Measurements from ENCODE around the gene KIF26A. TPM values are rescaled to one million over a fixed set of nuclear protein-coding genes. Genes with fewer than 3 reads are reported as not detected.

KIF26A gene
- total and polyA plus RNA-seq, 2 donors (not counting 1 experiment from before 2014, with no cell fraction given) = 0.15 TPM; not detected in 1

GRCh38 chr14:104196461-104197140, 58.2 kb downstream of the KIF26A start:
- Histone ChIP-seq H3K36me3 (replicated peaks in 1 of 2; ENCODE audit: control extremely low read depth in 1 of 2, control insufficient read depth in 1 of 2, extremely low read depth in 1 of 2, insufficient read depth in 2 of 2, low read length in 1 of 2) (no peaks in the 10 kb centered on the region), H3K9ac (ENCODE audit: low read length) (no peak overlapping the region), H3K9me3 (ENCODE audit: control extremely low read depth in 1 of 3, control insufficient read depth in 2 of 3, insufficient read depth in 1 of 3, low read length in 2 of 3) (peaks cover 0 to 5% (median 0%) of the 10 kb centered on the region in 3 donors), H3K27ac (ENCODE audit: low read length in 2 of 2) (no peak overlapping the region), H3K27me3 (replicated peaks in 1 of 4; ENCODE audit: control extremely low read depth in 1 of 4, control insufficient read depth in 3 of 4, insufficient read depth in 4 of 4, low read length in 3 of 4) (peaks cover 0 to 4% (median 0%) of the 10 kb centered on the region in 4 experiments), H2AFZ (ENCODE audit: insufficient read depth, low read depth, low read length, poor library complexity, severe bottlenecking) (no peak overlapping the region), H3K4me2 (replicated peaks; ENCODE audit: low read depth, low read length, poor library complexity, severe bottlenecking) (peak overlapping the region; percentile 33), H4K20me1 (ENCODE audit: control insufficient read depth, insufficient read depth, low read length, poor library complexity, severe bottlenecking) (no peaks in the 10 kb centered on the region), H3K4me1 (ENCODE audit: control insufficient read depth in 2 of 2, insufficient read depth in 2 of 2, low read length in 2 of 2) (peaks cover 6 to 11% of the 10 kb centered on the region in 2 donors), H3K79me2 (ENCODE audit: control insufficient read depth, insufficient read depth, low read length) (no peaks in the 10 kb centered on the region), H3K4me3 (ENCODE audit: control extremely low read depth in 1 of 5, extremely low read depth in 1 of 5, insufficient read depth in 1 of 5, low read depth in 2 of 5, low read length in 4 of 5) (no peak overlapping the region)
- Mint-ChIP-seq H3K9me3 (ENCODE audit: insufficient read depth) (no peaks in the 10 kb centered on the region), H3K27ac (no peak overlapping the region), H3K4me3 (no peak overlapping the region), H3K27me3 (no peaks in the 10 kb centered on the region), H3K4me1 (peaks cover 14% of the 10 kb centered on the region)
- peak; percentile 20 for DNase-seq
- 41% methylated on average over 12 of the region's 14 CpGs for WGBS (ENCODE audit: insufficient coverage)
- intact Hi-C loops (cut with micrococcal nuclease) = no loop called here
- POLR2A ChIA-PET = no interaction called here
- CTCF ChIA-PET = no interaction called here
- TF ChIP-seq CTCF (IDR thresholded peaks at IDR 0.05) = no peak
- TF ChIP-seq EZH2 (IDR thresholded peaks at IDR 0.05; ENCODE audit: borderline replicate concordance, insufficient read depth, low read depth, low read length, poor library complexity, severe bottlenecking) = no peak
- ATAC-seq (ENCODE audit: low read depth) = peak; percentile 36

- H3K27ac Mint-ChIP-seq = no peak overlapping the region
- peaks cover 14% of the 10 kb centered on the region for H3K4me1 Mint-ChIP-seq
- no peaks in the 10 kb centered on the region for H3K9me3 Mint-ChIP-seq (ENCODE audit: insufficient read depth)
- Histone ChIP-seq H4K20me1 (ENCODE audit: control insufficient read depth, insufficient read depth, low read length, poor library complexity, severe bottlenecking) (no peaks in the 10 kb centered on the region), H3K27me3 (replicated peaks in 1 of 4; ENCODE audit: control extremely low read depth in 1 of 4, control insufficient read depth in 3 of 4, insufficient read depth in 4 of 4, low read length in 3 of 4) (peaks cover 0 to 4% (median 0%) of the 10 kb centered on the region in 4 experiments), H3K4me1 (ENCODE audit: control insufficient read depth in 2 of 2, insufficient read depth in 2 of 2, low read length in 2 of 2) (peaks cover 6 to 11% of the 10 kb centered on the region in 2 donors), H3K9me3 (ENCODE audit: control extremely low read depth in 1 of 3, control insufficient read depth in 2 of 3, insufficient read depth in 1 of 3, low read length in 2 of 3) (peaks cover 0 to 8% (median 0%) of the 10 kb centered on the region in 3 donors), H3K27ac (ENCODE audit: low read length in 2 of 2) (no peak overlapping the region), H3K79me2 (ENCODE audit: control insufficient read depth, insufficient read depth, low read length) (no peaks in the 10 kb centered on the region), H3K4me3 (ENCODE audit: control extremely low read depth in 1 of 5, extremely low read depth in 1 of 5, insufficient read depth in 1 of 5, low read depth in 2 of 5, low read length in 4 of 5) (no peak overlapping the region), H3K4me2 (replicated peaks; ENCODE audit: low read depth, low read length, poor library complexity, severe bottlenecking) (no peak overlapping the region), H3K36me3 (replicated peaks in 1 of 2; ENCODE audit: control extremely low read depth in 1 of 2, control insufficient read depth in 1 of 2, extremely low read depth in 1 of 2, insufficient read depth in 2 of 2, low read length in 1 of 2) (no peaks in the 10 kb centered on the region), H2AFZ (ENCODE audit: insufficient read depth, low read depth, low read length, poor library complexity, severe bottlenecking) (no peak overlapping the region), H3K9ac (ENCODE audit: low read length) (no peak overlapping the region)
- H3K4me3 Mint-ChIP-seq = no peak overlapping the region
- no peak for ATAC-seq (ENCODE audit: low read depth)
- no peak for TF ChIP-seq CTCF (IDR thresholded peaks at IDR 0.05)
- no peak for TF ChIP-seq EZH2 (IDR thresholded peaks at IDR 0.05; ENCODE audit: borderline replicate concordance, insufficient read depth, low read depth, low read length, poor library complexity, severe bottlenecking)
- intact Hi-C loops (cut with micrococcal nuclease) = no loop called here
- no peak for DNase-seq
- ChIA-PET POLR2A (no interaction called here), CTCF (no interaction called here)
- WGBS (ENCODE audit: insufficient coverage) = 96% methylated on average over 4 of the region's 5 CpGs
- H3K27me3 Mint-ChIP-seq = no peaks in the 10 kb centered on the region
Observed at GRCh38 chr14:104197449-104198247, 59.3 kb downstream of the KIF26A start.
